Measurements from ENCODE around the gene DDX31. TPM values are rescaled to one million over a fixed set of nuclear protein-coding genes. Genes with fewer than 3 reads are reported as not detected.

The DDX31 gene
- total RNA-seq, 1 donor from 2014 or later: 15.1 TPM

DNA sequence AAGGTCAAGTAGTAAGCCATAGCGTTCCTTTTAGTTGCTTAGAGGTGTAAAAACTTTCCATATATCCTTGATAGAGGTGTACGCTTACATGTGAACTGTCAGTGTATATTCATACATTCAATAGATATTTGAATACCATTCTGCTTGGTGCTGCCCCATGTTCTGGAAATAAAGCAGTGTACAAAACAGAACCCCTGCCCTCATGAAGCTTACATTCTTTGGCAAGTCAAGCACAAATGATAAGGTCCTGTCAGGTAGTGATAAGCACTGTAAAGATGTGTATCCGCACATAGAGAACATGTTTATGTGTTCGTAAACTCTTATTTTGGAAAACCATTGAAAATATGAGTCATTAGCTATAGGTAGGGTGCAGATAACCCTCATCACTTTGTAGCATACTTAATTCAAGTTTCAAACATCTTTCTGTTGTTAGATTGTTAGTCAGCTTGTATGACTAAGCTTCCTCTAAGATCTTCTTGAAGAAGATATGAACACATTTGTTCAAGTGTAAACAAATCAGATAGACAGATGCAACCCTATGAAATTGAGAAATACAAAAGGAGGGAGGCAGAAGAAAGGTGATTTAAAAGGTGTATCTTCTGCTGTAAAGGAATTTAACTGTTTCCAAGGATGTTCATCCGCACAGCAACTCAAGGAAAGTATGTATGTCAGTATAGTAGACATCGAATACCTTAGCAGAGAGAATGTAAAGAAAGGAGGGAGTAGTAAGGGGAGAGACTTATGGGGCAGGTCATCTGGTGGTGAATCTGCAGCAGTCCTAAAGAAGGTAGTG is 2.0 kb upstream of the DDX31 start:
- Histone ChIP-seq H3K4me3 (ENCODE audit: low read depth, low read length) (peak overlapping the region; percentile 98), H3K36me3 (ENCODE audit: control insufficient read depth, insufficient read depth, low read length) (no peaks in the 10 kb centered on the region), H3K27me3 (ENCODE audit: control insufficient read depth, insufficient read depth, low read length) (no peaks in the 10 kb centered on the region)
- DNase-seq (ENCODE audit: low read depth): no peak
- TF ChIP-seq, protein P1, sequence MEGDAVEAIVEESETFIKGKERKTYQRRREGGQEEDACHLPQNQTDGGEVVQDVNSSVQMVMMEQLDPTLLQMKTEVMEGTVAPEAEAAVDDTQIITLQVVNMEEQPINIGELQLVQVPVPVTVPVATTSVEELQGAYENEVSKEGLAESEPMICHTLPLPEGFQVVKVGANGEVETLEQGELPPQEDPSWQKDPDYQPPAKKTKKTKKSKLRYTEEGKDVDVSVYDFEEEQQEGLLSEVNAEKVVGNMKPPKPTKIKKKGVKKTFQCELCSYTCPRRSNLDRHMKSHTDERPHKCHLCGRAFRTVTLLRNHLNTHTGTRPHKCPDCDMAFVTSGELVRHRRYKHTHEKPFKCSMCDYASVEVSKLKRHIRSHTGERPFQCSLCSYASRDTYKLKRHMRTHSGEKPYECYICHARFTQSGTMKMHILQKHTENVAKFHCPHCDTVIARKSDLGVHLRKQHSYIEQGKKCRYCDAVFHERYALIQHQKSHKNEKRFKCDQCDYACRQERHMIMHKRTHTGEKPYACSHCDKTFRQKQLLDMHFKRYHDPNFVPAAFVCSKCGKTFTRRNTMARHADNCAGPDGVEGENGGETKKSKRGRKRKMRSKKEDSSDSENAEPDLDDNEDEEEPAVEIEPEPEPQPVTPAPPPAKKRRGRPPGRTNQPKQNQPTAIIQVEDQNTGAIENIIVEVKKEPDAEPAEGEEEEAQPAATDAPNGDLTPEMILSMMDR (IDR thresholded peaks at IDR 0.05; ENCODE audit: insufficient read depth, low read length, poor library complexity, severe bottlenecking): no peak

GRCh38 chr9:132670457-132671391 is 941 bp upstream of the DDX31 start, which contains the start of gene GTF3C4:
Gene GTF3C4 (plus strand): TSS chr9:132670464. CDS start chr9:132670599, 135 bp downstream.
- TF ChIP-seq, protein P1 (IDR thresholded peaks at IDR 0.05; ENCODE audit: insufficient read depth, low read length, poor library complexity, severe bottlenecking): no peak
- Histone ChIP-seq H3K36me3 (ENCODE audit: control insufficient read depth, insufficient read depth, low read length) (no peaks in the 10 kb centered on the region), H3K27me3 (ENCODE audit: control insufficient read depth, insufficient read depth, low read length) (no peaks in the 10 kb centered on the region), H3K4me3 (ENCODE audit: low read depth, low read length) (peak within 1 kb of the TSS; percentile 98)
- DNase-seq (ENCODE audit: low read depth): no peak

- no peaks in the 10 kb centered on the region for H3K36me3 ChIP-seq (ENCODE audit: control insufficient read depth, insufficient read depth, low read length)
- H3K4me3 ChIP-seq (ENCODE audit: low read depth, low read length): peak overlapping the region; percentile 98
- DNase-seq (ENCODE audit: low read depth): no peak
- TF ChIP-seq, protein P1 (IDR thresholded peaks at IDR 0.05; ENCODE audit: insufficient read depth, low read length, poor library complexity, severe bottlenecking): no peak
- H3K27me3 ChIP-seq (ENCODE audit: control insufficient read depth, insufficient read depth, low read length): no peaks in the 10 kb centered on the region
These were observed 475 bp downstream of the DDX31 start for GRCh38 chr9:132669319-132669697.

GRCh38 chr9:132663851-132664250 is 5.9 kb downstream of the DDX31 start:
- DNase-seq (ENCODE audit: low read depth): no peak
- no peaks in the 10 kb centered on the region for H3K27me3 ChIP-seq (ENCODE audit: control insufficient read depth, insufficient read depth, low read length)
- TF ChIP-seq, protein P1 (IDR thresholded peaks at IDR 0.05; ENCODE audit: insufficient read depth, low read length, poor library complexity, severe bottlenecking): no peak
- H3K36me3 ChIP-seq (ENCODE audit: control insufficient read depth, insufficient read depth, low read length): no peaks in the 10 kb centered on the region
- no peak overlapping the region for H3K4me3 ChIP-seq (ENCODE audit: low read depth, low read length)

- Histone ChIP-seq H3K36me3 (ENCODE audit: control insufficient read depth, insufficient read depth, low read length) (no peaks in the 10 kb centered on the region), H3K27me3 (ENCODE audit: control insufficient read depth, insufficient read depth, low read length) (no peaks in the 10 kb centered on the region), H3K4me3 (ENCODE audit: low read depth, low read length) (no peak overlapping the region)
- TF ChIP-seq, protein P1 (IDR thresholded peaks at IDR 0.05; ENCODE audit: insufficient read depth, low read length, poor library complexity, severe bottlenecking): no peak
- no peak for DNase-seq (ENCODE audit: low read depth)
These were observed 6.7 kb downstream of the DDX31 start for GRCh38 chr9:132663117-132663516.

Data from kidney epithelial cell (primary cell).